Activated B cell treated with CpG ODN at 0.5 μM for 24 hours (primary cell): ENCODE measurements around the gene NCKAP5. TPM values are rescaled to one million over a fixed set of nuclear protein-coding genes. Genes with fewer than 3 reads are reported as not detected.

Experiments used
- ATAC-seq: fragments of 200-7000 bp; cut with Tn5 transposase; one replicate; pipeline ENCODE4 v1.10.0; 2021; ENCODE audit warnings: low read depth, mild to moderate bottlenecking, moderate library complexity
- CTCF ChIA-PET: fragments of 350-600 bp; sonication (Branson Sonifier 250); formaldehyde crosslinking; loops from one replicate; lab custom pipeline; 2021; ENCODE audit warnings: antibody characterized with exemption; lab: Charles Lee
- POLR2A ChIA-PET: fragments of 350-600 bp; sonication (Branson Sonifier 250); formaldehyde crosslinking; loops from one replicate; lab custom pipeline; 2021; ENCODE audit warnings: antibody characterized with exemption; lab: Charles Lee
- DNase-seq: peaks from one replicate; pipeline ENCODE4 v3.0.0; 2022
- H3K27ac Mint-ChIP-seq: one replicate; pipeline ENCODE4 v1.8.0; 2020; ENCODE audit warnings: mixed read lengths
- H3K27me3 Mint-ChIP-seq: one replicate; pipeline ENCODE4 v1.8.0; 2021; ENCODE audit warnings: mixed read lengths
- H3K36me3 Mint-ChIP-seq: one replicate; pipeline ENCODE4 v1.8.0; 2021; ENCODE audit warnings: low read depth, mixed read lengths
- H3K4me1 Mint-ChIP-seq: one replicate; pipeline ENCODE4 v1.8.0; 2021; ENCODE audit warnings: mixed read lengths
- H3K4me3 Mint-ChIP-seq: one replicate; pipeline ENCODE4 v1.8.0; 2020; ENCODE audit warnings: mild to moderate bottlenecking, mixed read lengths
- H3K9me3 Mint-ChIP-seq: one replicate; pipeline ENCODE4 v1.8.0; 2020; ENCODE audit warnings: mixed read lengths
- intact Hi-C: fragments of 100-400 bp; cut with micrococcal nuclease; formaldehyde crosslinking; loops from one replicate; pipeline ENCODE4 v1.15.1; 2024
- total RNA-seq: library from RNA; stranded (reverse); gene quantifications from 2 replicates; pipeline ENCODE4 v1.2.3, GENCODE V29; 2022
- TF ChIP-seq, protein P1 (sequence below): fragments of 200-600 bp; IDR thresholded peaks from one replicate; pipeline ENCODE4 v1.8.0; 2022; ENCODE audit warnings: antibody characterized with exemption, mild to moderate bottlenecking

NCKAP5 gene
- total RNA-seq, 1 donor from 2014 or later, result not detected

DNA sequence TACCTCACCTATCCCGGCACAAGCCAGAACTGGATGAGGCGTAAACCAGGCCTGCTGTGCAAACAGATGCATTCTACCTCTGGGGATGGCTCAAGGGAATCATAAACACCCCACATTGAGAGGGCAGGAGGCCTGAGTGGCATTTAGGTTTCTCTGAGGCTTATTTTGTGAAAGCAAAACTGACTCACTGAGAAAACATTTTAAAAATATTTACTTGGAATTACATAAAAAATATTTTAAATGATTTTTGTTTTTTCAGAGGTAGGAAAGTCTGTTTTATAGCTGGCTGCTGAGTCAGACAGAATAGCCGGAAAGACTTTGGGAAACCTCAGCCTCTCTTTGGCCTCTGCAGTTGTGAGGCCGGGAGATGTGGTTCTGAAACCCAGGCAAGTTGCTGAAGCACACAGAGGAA, 244.1 kb downstream of the NCKAP5 start:
- Mint-ChIP-seq H3K4me1 (no peaks in the 10 kb centered on the region), H3K36me3 (no peaks in the 10 kb centered on the region), H3K4me3 (no peak overlapping the region), H3K27me3 (peaks cover 2% of the 10 kb centered on the region), H3K9me3 (no peaks in the 10 kb centered on the region), H3K27ac (no peak overlapping the region)
- TF ChIP-seq, protein P1, sequence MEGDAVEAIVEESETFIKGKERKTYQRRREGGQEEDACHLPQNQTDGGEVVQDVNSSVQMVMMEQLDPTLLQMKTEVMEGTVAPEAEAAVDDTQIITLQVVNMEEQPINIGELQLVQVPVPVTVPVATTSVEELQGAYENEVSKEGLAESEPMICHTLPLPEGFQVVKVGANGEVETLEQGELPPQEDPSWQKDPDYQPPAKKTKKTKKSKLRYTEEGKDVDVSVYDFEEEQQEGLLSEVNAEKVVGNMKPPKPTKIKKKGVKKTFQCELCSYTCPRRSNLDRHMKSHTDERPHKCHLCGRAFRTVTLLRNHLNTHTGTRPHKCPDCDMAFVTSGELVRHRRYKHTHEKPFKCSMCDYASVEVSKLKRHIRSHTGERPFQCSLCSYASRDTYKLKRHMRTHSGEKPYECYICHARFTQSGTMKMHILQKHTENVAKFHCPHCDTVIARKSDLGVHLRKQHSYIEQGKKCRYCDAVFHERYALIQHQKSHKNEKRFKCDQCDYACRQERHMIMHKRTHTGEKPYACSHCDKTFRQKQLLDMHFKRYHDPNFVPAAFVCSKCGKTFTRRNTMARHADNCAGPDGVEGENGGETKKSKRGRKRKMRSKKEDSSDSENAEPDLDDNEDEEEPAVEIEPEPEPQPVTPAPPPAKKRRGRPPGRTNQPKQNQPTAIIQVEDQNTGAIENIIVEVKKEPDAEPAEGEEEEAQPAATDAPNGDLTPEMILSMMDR, result no peak
- intact Hi-C loops, result no loop called here
- no peak for ATAC-seq
- ChIA-PET POLR2A (no interaction called here), CTCF (no interaction called here)
- DNase-seq, result no peak

DNA sequence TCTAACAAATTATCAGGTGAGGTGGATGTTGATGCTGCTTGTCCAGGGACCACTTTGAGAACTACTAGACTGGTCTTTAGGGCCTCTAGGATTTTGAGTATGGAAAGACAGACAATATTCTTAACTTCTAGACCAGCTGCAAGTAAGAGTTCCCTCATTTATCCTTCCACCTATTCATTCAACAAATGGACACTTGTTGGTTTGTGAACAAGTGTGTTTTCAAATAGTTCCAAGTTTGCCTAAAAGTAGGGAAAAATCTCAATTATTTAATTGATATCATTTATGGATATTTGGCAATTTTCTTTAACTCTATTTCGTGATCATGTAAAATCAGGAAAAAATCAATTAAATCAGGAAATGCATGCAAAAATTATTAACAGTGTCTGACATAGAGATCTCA, 245.4 kb downstream of the NCKAP5 start:
- Mint-ChIP-seq H3K27me3 (peaks cover 2% of the 10 kb centered on the region), H3K4me3 (no peak overlapping the region), H3K9me3 (no peaks in the 10 kb centered on the region), H3K4me1 (no peaks in the 10 kb centered on the region), H3K36me3 (no peaks in the 10 kb centered on the region), H3K27ac (no peak overlapping the region)
- ChIA-PET CTCF (no interaction called here), POLR2A (no interaction called here)
- TF ChIP-seq, protein P1, result no peak
- intact Hi-C loops, result no loop called here
- DNase-seq (no peak), ATAC-seq (no peak)

DNA sequence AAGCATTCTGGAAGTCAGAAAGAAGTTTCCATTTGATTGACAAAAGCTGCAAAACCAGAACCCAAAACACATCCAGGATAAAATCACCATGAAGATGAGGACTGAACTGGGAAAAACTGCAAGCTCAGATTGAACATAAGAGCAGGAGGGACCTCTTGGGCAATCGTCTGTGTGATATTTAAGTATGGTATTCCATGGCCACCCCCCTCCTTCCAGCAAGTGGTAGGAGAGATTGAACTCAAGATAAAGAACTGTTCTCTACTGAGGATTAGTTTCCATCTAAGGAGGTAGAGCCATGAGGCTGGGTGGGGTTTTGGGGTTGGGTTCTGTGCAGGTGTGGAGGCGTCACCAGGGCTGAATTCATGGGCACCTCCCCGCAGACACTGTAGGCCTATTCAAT, 251.1 kb downstream of the NCKAP5 start:
- CTCF ChIA-PET, result no interaction called here
- TF ChIP-seq, protein P1, result no peak
- ATAC-seq, result no peak
- Mint-ChIP-seq H3K4me1 (no peaks in the 10 kb centered on the region), H3K36me3 (no peaks in the 10 kb centered on the region), H3K9me3 (no peaks in the 10 kb centered on the region), H3K27me3 (peaks cover 3% of the 10 kb centered on the region), H3K4me3 (no peak overlapping the region), H3K27ac (no peak overlapping the region)
- POLR2A ChIA-PET, result no interaction called here
- intact Hi-C loops, result no loop called here
- no peak for DNase-seq

DNA sequence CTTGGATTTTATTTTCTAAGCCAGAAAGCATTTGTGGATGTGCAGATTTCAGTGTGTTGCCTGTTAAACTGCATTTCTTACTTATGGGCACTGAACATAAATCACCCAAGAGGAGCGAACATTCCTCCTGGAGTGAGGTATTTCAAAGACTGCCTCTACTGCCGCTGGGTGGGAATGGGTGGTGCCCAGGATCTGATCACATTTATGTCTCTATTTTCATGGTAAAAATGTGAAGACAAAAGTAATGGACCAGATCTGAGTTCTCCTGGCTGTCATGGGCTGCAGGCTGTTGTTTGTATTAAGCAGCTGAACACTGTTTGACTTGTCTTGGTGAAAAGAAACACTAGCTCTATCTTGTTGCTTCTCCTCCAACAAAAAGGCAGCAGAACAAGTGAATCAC, 251.7 kb downstream of the NCKAP5 start:
- H3K4me3 Mint-ChIP-seq, result no peak overlapping the region
- POLR2A ChIA-PET, result no interaction called here
- intact Hi-C loops, result no loop called here
- CTCF ChIA-PET, result no interaction called here
- no peaks in the 10 kb centered on the region for H3K36me3 Mint-ChIP-seq
- peaks cover 3% of the 10 kb centered on the region for H3K27me3 Mint-ChIP-seq
- H3K4me1 Mint-ChIP-seq, result no peaks in the 10 kb centered on the region
- TF ChIP-seq, protein P1, result no peak
- ATAC-seq (no peak), DNase-seq (no peak)
- no peaks in the 10 kb centered on the region for H3K9me3 Mint-ChIP-seq
- H3K27ac Mint-ChIP-seq, result no peak overlapping the region

DNA sequence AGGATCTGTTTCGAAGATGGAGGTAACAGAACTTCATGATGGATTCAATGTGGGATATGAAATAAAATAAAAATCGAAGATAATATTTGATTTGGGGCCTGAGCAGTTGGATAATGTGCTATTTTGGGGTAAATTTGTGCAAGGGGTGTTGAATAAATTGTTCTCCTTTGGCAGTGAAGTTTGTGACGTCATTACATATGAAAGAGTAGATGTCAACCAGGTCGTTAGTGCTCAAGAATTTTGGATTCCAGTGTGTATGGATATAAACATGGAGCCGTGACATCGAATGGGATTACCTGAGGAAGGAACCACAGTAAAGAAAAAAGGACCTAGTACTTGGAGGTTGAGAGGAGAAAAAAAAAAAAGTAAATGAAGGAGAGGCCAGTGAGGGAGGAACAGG, 253.0 kb downstream of the NCKAP5 start:
- DNase-seq (no peak), ATAC-seq (no peak)
- Mint-ChIP-seq H3K4me3 (no peak overlapping the region), H3K27me3 (peaks cover 3% of the 10 kb centered on the region), H3K9me3 (peaks cover 2% of the 10 kb centered on the region), H3K27ac (no peak overlapping the region), H3K36me3 (no peaks in the 10 kb centered on the region), H3K4me1 (no peaks in the 10 kb centered on the region)
- intact Hi-C loops, result no loop called here
- ChIA-PET CTCF (no interaction called here), POLR2A (no interaction called here)
- TF ChIP-seq, protein P1, result no peak
